HK-2 (cell line): ENCODE data around the gene RSU1.

ENCODE experiments used
- DNase-seq: peaks from one replicate; pipeline ENCODE4 v3.0.0-alpha.2; 2018; ENCODE audit not compliant: unreplicated experiment

RSU1 gene

GRCh38 chr10:16822027-16822426, 4.8 kb upstream of the RSU1 start:
- DNase-seq = no peak

DNA sequence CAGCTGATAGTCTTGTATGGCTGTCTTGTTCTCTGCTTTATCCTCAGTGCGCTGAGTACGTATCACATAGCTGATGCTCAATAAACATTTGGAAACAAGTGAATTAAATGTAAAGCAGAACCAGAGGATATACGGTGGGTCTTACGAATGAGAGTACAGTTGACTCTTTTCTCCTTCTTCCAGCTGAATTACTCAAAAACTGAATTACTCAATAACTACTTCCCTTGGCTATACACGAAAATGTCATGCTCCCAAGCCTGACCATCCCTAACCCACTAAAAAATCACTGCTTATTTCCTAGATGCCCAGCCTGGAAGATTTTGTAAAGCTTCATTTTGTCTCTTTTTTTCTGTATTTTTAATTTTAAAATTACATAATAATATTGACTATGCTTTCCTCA, 3.2 kb upstream of the RSU1 start:
- no peak for DNase-seq

GRCh38 chr10:16820018-16820417, 2.8 kb upstream of the RSU1 start:
- DNase-seq = no peak

GRCh38 chr10:16819436-16819835, 2.2 kb upstream of the RSU1 start:
- DNase-seq = no peak

GRCh38 chr10:16819026-16819425, 1.8 kb upstream of the RSU1 start:
- no peak for DNase-seq

DNA sequence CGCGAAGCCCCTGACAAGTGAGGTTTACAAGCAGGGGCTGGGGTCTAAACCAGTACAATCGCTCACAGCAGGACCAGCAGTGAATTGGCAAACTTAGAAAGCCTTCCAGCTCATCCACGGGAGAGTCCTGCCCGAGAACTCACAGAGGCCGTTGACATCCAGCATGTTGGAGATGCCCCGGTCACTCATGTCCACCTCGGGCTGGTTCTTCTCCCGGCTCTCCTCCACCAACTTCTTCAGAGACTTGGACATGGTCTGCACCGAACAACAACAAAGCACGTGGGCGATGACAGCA, 447 bp downstream of the RSU1 start:
- DNase-seq = no peak

DNA sequence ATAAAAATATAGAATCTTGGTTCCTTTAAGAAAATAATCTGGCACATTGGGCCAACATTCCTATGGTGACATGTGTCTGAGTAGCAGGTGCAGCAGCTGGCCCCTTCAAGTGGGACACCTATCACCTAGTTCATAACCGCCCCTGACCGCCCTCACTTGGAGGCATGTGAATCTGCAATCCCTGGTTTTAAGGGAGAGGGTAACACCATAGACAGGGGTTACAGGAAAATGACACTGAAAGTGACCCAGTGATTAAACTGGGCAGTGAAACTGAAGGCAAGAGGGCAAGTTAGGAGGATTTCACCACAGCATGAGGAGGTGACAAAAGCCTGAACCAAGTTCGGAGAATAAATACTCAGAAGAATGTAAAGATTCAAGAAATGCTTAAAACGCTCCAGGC, 1.1 kb downstream of the RSU1 start:
- DNase-seq = no peak

DNA sequence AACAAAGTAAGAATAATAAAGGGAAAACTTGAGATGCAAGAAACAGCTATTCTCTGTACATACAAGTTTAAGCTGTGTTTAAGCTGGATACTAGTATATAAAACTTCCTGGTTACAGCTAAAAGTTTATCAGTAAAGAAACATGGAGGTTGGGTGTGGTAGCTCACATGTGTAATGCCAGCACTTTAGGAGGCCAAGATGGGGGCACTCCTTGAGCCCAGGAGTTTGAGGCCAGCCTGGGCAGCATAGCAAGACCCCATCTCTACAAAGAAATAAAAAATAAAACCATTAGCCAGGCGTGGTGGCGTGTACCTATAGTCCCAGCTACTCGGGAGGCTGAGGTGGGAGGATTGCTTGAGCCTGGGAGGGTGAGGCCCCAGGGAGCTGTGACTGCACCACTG, 3.2 kb downstream of the RSU1 start:
- no peak for DNase-seq

DNA sequence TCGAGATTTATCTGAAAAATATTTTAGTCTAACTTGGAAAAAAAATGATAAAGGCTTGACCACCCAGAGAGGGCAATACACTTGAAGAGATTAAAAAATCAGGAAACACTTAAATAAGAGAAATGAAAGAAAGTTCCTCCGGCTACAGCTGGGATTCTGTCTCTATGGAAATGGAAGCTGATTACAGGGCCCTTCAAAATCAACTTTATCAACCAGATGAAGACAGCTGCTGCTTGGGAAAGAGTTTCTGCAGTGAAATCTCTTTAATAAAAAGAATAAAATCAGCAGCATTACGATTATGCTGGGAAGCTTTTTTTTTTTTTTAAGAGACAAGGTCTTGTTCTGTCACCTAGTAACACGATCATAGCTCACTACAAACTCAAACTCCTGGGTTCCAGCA, 4.5 kb downstream of the RSU1 start:
- DNase-seq = no peak

- no peak for DNase-seq
Measured at GRCh38 chr10:16811765-16812164, 5.5 kb downstream of the RSU1 start.

DNA sequence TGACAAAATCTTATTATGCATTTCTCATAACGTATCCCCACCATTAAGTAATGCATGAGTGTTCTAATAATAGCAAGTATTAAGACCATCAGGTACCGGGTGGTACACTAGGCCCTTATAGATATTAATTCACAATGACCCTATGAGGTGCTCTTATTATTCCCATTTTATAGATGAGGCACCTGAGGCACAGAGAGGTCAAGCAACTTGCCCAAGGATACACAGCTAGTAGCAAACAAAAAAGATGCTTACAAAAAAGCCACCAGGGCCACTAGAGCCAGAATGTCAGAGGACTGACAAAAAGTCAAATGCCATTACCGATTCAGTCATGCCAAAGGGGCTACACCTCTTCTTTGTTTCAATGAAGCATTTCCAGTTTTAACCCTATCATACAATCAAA, 5.9 kb downstream of the RSU1 start:
- DNase-seq = no peak

GRCh38 chr10:16809074-16809718, 8.0 kb downstream of the RSU1 start:
- peak; percentile 11 for DNase-seq

- no peak for DNase-seq
Measured at GRCh38 chr10:16804123-16804522, 13.1 kb downstream of the RSU1 start.

DNA sequence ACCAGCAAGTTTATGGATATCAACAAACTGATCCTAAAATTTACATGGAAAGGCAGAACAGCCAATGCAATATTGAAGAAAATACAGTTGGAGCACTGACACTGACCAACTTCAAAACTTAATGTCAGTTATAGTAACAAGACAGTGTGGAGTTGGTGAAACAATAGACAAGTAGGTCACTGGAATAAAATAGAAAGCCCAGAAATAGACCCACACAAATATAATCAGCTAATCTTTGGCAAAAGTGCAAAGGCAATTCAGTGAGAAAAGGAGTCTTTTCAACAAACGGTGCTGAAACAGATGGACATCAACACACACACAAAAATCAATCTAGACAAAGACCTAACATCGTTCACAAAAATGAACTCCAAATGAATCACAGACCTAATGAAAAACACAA, 13.8 kb downstream of the RSU1 start:
- DNase-seq = no peak

DNA sequence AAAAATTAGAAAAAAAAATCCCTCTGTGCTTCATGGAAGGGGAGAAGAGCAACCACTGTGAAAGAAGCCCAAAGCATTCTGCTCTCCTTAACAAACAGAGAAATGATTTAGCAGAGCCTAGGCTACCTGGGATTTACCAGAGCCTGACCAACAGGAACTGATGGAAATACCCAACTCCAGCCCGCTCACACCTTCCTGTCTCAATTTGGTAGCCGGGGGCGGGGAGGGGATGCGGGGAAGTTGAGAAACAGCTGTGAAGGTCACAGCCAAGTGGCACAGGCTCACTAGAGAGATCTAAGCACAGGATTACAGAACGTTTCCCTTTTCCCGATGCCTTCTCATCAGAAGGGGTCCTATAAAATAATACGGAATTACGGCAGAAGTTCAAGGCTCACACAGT, 17.6 kb downstream of the RSU1 start:
- no peak for DNase-seq

GRCh38 chr10:16798571-16798970, 18.7 kb downstream of the RSU1 start:
- no peak for DNase-seq

DNA sequence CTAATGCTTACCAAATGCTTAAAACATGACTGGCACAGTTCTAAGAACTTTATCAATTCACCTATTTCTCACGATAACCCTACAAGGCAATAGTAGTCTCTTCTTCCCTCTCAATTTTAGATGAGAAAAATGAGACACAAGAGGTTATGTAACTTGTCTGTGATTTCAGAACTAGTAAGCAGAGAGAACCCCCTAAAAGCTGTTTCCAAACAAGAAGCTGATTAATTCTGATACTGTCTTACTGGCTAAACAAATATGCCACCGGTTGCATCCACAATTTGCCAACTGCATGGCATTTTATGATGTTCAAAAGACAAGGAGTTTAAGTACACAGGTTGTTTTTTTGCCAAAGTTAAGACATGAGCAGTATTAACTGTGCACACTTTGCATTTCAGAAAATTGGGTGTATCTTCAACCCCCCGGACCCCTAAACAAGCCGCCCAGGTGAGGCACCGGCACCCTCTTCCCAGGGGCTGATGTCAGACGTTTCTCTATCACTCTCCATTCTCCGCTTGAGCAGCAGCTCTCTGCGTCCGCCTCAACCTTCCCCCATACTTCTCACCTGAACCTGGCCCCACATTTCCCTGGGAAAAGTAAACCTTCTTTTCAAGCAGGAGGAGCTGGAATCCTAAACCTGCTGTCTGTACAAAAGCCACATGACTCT, 21.7 kb downstream of the RSU1 start:
- no peak for DNase-seq

DNA sequence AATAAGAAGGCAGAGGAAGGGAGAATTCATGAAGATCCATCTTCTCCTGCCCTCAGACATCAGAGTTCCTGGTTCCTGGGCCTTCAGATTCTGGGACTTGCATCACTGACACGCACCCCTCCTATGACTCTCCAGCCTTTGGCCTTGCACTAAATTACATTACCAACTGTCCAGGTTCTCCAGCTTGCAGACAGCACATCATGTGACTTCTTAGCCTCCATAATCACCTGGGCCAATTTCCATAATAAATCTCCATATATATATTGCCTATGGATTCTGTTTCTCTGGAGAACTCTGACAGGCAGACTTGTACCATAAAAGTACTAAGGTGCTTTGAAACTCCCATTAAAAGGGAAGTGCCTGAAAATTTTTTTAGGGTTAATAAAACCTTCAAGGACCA, 23.2 kb downstream of the RSU1 start:
- DNase-seq = no peak

GRCh38 chr10:16792675-16793074, 24.5 kb downstream of the RSU1 start:
- DNase-seq = no peak

GRCh38 chr10:16789765-16790164, 27.5 kb downstream of the RSU1 start:
- DNase-seq = no peak

GRCh38 chr10:16789261-16789660, 28.0 kb downstream of the RSU1 start:
- no peak for DNase-seq

DNA sequence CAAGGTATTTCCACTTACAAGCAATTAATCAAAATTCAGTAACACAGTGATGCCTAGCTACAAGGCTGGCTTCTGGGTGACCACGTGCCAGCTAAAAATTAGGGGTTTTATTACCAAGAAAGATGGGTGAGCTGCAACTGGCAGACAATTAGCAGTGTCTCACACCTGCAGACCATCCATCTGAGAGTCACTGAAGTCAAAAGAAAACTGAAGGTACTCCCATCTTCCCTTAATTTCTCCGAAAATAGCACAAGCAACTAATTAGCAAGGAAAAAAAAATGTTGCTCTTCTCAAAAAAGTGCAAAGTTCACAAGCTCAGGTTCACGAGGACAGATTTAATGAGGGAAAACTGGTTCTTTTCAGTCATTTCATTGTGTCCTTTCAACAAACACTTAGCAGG, 28.4 kb downstream of the RSU1 start:
- DNase-seq = no peak

GRCh38 chr10:16788125-16788524, 29.1 kb downstream of the RSU1 start:
- no peak for DNase-seq

- DNase-seq = no peak
Measured at GRCh38 chr10:16787361-16787791, 29.8 kb downstream of the RSU1 start.
